ENCODE measurements around the gene SIRT2.
"Not testable (repeated sequence)": the region's sequence is repeated elsewhere in the genome, so short reads cannot be mapped to it uniquely, and the experiment has no call there.

SIRT2 gene

DNA sequence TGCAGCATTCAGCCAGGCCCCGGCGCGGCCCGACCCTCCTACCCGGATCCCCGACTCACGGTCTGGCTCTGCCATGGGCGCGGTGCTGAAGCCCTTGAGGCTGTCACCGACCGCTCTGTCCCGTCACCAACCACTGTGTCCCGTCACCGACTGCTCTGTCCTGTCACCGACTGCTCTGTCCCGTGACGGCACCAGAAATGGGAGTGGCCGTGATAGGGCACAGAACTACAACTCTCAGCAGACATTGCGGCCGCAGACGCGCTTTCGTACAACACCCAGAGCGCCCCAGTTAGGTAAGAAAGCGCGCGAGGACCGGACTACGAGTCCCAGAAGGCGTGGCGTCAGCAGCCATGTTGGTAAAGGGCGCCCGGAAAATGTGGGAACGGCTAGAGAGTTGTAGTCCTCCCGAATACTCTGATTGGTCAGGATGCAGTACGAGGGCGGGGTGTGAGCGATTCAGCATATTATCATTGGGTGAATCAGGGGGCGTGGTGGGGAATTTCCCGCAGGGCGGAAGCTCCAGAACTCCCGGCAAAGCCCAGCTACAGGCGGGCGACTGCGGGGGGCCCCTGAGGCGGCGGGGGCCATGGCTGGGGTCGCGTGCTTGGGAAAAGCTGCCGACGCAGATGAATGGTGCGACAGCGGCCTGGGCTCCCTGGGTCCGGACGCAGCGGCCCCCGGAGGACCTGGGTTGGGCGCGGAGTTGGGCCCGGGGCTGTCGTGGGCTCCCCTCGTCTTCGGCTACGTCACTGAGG, at the start of gene SIRT2, which contains the start of gene NFKBIB:
Gene SIRT2 (minus strand): TSS at position 172 of the 755 bp plus-strand sequence. CDS start 97 bp downstream, at position 75.
Gene NFKBIB (plus strand): TSS at position 523 of the 755 bp plus-strand sequence. CDS start 64 bp downstream, at position 587.
- peak; percentile 99 for DNase-seq (ENCODE audit: low read depth in 2 of 2)

DNA sequence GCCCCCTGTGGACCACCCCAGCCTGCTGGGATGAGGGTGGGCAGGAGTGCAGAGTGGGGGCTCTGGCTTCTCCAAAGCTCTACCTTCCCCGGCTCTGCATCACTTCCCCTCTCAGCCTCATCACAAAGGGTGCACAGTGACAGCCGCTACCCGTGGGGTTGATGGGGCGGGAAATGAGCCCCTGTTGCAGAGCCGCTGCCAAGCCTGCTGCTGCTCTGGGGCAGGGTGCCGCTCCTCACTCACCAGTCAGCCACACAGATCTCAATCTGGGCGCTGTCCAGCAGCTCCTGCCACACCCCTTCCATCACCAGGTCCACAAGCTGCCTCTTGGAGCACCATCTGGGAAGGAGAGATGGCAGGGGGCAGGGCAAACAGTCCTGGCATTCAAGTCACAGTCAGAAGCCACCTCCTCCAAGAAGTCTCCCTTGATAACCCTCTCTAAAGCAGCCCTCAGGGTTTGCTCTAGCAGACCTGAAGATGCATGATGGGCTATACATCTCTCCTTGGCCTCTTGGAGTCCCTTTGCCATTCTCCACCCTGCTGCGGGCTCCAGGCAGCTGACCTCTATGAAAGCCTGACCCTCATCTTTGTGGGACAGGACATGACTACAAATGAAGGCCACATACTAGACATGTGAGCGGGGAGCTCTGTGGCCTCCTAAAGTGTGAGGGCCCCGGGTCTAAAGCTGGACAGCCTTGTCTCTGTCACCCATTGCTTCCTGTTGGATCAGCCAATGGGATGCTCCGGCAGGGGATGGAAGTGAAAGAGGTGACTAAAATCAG, 47.0 kb upstream of the SIRT2 start:
- no peak for DNase-seq (ENCODE audit: low read depth in 2 of 2)

DNA sequence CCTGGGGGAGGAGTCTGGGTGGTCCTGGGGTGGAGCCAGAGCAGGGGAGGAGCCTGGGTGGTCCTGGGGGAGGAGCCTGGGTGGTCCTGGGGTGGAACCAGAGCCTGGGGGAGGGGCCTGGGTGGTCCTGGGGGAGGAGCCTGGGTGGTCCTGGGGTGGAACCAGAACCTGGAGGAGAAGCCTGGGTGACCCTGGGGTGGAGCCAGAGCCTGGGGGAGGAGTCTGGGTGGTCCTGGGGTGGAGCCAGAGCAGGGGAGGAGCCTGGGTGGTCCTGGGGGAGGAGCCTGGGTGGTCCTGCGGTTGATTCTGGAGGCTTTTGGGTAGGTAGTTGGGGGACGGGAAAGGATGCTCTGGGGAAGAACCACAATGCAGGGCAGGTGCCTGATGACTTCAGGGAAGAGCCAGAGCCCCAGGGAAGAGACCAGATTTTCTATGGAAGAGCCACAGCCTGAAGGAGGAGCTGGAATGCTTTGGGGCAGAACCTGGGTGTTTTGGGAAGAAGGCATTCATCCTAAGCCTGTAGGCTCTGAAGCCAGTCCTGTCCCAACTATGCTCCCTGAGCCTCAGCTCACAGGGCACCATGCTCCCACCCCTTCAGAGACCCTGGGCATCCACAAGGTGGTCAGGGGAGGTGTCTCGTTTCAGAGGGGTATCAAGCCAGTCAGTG, 46.3 kb upstream of the SIRT2 start:
- no peak for DNase-seq (ENCODE audit: low read depth in 2 of 2)

DNA sequence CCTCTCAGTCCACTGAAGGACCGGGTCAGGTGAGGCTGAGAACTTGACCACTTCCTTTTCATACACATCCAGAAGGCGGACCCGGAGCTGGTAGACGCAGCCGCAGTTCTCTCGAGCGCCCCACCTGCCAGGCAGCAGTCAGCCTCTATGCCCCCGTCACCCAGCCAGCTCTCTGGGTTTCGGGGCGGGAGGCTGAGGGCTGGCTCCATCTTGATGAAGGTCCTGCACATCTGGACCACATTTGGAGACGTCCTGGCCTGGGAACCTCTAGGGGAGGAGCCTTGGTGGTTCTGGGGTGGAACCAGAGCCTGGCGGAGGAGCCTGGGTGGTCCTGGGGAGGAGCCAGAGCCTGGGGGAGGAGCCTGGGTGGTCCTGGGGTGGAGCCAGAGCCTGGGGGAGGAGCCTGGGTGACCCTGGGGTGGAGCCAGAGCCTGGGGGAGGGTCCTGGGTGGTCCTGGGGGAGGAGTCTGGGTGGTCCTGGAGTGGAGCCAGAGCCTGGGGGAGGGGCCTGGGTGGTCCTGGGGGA, 45.6 kb upstream of the SIRT2 start:
- no peak for DNase-seq (ENCODE audit: low read depth in 2 of 2)

DNA sequence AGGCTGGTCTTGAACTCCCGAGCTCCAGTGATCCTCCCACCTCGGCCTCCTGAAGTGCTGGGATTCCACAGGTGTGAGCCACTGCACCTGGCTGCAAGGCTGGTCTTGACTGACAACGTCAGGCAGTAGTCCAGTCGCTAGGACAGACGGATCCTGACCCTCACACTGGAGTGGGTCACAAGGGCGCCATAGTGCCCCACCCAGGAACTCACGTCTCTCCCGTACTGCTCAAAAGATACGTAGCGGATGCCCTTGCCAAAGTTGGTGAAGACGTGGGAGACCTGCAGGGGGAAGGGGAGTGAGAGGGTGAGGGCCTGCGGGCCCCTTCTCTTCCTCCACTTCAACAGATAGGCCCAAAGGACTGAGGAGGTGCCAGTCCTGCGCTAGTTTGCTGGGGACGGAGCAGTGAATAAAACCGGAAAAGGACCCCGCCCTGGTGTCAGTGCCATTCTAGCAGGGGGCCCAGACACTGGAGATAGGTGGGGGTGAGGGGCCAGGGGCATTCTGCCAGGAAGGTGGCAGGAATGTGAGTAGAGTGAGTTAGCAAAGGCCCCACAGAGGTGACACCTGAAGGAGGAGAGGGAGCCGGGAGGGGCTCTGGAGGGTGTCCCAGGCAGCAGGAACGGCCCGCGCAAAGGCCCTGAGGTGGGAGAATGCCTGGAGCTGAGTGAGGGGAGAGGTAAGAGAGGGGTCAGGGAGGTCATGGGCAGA, 43.2 kb upstream of the SIRT2 start:
- DNase-seq (ENCODE audit: low read depth in 2 of 2): no peak

DNA sequence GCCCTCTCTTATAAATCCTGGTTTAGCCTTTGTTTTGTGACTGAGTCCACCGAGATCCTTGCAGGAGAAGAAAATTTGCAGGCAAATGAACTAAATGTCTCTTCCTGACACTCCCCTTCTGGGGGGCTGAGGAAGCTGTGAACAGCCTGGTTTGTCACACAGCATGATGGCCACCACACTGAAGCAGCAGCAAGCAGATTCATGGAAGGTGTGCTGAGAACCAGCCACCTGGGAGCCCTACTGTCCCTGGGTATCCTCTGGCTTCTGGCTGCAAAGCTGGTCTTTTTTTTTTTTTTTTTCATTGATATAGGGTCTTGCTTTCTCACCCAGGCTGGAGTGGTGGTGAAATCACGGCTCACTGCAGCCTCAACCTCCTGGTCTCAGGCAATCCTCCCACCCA, 42.6 kb upstream of the SIRT2 start:
- no peak for DNase-seq (ENCODE audit: low read depth in 2 of 2)

DNA sequence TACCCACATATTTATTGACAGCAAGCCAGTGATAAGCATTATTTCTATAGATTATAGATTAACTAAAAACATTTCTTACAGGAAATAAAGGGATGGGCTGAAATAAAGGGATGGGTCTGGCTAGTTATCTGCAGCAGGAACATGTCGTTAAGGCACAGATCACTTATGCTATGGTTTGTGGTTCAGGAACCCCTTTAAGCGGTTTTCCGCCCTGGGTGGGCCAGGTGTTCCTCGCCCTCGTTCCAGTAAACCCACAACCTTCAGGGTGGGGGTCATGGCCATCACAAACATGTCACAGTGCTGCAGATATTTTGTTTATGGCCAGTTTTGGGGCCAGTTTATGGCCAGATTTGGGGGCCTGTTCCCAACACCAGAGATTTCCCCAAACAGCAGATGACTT, 42.0 kb upstream of the SIRT2 start:
- not testable (repeated sequence) for DNase-seq (ENCODE audit: low read depth in 2 of 2)

DNA sequence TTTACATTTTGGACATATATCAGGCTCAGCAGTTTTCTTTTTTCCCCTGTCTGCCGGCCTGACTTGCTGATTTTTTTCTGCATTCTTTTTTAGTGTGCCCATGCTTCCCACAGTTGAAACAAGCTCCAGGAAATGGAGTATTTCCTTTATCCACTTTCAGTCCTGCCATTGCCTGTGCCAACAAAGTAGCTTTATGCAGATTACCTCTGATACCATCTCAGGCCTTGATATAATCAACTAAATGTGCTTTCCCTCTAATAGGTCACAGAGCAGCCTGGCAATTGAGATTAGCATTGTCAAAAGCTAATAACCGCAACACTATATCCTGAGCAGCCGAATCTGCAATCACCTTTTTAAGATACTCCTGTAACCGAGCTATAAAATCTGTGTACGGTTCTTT, 40.5 kb upstream of the SIRT2 start:
- DNase-seq (ENCODE audit: low read depth in 2 of 2): no peak

DNA sequence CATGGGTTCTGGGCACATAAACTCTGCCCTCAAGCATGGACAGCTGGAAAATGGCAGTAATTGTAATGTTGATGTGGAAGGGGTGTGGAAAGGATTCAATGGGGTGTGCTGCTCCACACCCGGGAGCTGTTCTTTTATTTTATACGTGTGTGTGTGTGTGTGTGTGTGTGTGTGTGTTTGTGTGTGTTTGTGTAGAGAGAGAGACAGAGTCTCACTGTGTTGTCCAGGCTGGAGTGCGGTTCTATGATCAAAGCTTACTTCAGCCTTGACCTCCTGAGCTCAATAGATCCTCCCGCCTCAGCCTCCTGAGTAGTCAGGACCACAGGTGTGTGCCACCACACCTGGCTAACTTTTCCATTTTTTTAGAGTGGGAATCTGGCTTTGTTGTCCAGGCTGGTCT, 34.1 kb upstream of the SIRT2 start:
- no peak for DNase-seq (ENCODE audit: low read depth in 2 of 2)

DNA sequence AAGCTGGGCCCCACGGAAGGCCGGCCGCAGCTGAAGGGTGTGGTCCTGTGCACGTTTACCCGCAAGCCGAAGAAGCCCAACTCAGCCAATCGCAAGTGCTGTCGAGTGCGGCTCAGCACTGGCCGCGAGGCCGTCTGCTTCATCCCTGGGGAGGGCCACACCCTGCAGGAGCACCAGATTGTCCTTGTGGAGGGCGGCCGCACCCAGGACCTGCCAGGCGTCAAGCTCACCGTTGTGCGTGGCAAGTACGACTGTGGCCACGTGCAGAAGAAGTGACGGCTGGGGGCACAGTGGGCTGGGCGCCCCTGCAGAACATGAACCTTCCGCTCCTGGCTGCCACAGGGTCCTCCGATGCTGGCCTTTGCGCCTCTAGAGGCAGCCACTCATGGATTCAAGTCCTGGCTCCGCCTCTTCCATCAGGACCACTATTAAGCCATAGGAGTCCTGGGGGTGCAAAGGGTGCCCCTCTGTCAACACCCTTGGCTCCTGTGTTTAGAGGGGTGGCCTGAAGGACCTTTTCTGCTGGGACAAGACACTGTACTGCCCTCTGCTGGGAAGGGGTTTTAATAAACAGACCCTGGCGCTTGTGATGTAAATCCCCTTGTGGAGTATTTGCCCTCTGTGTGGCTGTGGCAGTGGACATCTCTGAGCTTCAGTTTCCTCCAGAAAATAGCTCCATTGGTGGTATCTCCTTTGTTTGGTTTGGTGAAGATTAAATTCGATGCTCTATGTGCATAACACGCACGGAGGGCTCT, 33.2 kb upstream of the SIRT2 start:
- no peak for DNase-seq (ENCODE audit: low read depth in 2 of 2)

DNA sequence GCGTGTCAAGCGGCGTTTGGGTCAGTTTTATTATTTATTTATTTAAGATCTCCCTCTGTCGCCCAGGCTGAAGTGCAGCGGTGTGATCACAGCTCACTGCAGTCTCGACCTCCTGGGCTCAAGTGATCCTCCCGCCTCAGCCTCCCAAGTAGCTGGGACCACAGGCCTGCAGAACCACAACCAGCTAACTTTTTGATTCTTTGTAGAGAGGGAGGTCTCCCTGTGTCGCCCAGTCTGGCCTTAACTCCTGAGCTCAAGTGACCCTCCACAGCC, 32.0 kb upstream of the SIRT2 start:
- no peak for DNase-seq (ENCODE audit: low read depth in 2 of 2)

DNA sequence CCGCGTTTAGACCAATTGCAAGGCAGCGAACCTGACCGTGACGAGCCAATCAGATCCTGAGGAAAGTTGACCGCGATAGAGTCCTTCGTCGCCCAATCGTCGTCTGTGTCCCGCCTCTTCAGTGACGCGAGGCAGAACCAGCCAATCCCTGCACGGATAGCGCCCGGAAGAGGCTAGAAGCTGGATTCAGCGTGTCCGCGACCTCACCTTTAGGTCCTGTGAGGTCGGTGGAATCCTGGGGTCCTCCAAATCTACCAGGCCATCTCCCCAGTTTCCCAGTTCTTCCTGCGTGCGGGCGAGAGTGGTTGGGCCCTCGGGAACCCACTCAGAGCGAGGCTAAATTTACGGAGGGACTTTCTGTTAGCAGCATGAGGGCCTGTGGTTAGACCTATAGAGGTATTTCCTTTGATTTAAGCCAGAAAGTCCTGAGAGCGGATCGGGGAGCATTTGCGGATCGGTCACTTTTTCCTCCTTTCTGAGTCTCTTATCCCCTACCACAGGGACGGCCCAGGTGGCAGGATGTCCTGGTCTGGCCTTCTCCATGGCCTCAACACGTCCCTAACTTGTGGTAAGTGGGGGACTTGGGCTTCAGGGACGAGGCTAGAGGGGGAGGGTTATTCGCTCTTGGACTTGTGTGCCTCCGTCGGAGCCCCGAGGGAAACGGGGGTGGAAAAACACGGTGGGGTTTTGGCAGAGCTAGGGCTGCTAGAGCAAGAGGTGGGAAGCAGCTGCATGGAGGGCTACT, 31.5 kb upstream of the SIRT2 start, which contains the start of gene MRPS12:
Gene MRPS12 (plus strand): TSS at position 169 of the 745 bp plus-strand sequence. CDS start 351 bp downstream, at position 520.
- DNase-seq (ENCODE audit: low read depth in 2 of 2): peak; percentile 96

DNA sequence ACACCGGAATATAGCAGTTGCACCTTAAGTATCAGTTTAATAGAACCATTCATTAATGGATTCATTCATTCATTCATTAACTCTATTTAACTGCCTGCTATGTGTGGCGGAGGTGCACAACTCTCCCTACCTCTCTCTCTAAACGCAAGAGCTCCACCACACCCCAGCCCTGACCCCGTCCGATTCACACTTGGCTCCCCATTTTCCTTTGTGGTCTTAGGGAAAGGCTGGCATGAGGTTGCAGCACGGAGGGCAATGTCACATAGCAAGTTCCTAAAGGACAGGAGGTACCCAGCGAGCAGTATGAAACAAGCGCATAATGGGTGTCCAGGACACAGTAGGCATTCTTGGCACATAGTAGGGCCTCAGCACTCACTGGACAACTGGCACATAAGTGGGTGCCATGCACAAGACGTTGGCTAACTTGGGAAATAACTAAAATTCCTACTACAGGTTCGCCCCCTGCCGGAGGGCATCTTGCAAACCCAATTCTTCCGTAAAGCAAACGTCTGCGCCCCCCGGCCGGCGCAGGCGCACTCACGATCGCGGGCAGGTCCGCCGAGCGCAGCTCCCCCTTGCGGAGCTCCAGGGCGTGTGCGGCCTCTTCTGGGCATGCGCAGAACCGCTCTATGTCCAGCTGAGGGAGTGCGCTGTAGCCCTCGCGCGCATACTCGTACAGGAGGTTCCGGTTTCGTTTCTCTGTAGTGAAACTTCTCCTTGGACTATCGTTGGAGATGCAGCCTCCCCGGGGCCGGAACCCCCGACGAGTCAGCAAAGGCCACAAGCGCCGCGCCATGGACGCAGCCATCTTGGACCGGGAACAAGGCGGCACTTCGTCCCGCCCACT, 30.7 kb upstream of the SIRT2 start, which contains the start of gene SARS2:
Gene SARS2 (minus strand): TSS at position 835 of the 847 bp plus-strand sequence. CDS start 27 bp downstream, at position 808.
- DNase-seq (ENCODE audit: low read depth in 2 of 2): peak; percentile 82 to 85

DNA sequence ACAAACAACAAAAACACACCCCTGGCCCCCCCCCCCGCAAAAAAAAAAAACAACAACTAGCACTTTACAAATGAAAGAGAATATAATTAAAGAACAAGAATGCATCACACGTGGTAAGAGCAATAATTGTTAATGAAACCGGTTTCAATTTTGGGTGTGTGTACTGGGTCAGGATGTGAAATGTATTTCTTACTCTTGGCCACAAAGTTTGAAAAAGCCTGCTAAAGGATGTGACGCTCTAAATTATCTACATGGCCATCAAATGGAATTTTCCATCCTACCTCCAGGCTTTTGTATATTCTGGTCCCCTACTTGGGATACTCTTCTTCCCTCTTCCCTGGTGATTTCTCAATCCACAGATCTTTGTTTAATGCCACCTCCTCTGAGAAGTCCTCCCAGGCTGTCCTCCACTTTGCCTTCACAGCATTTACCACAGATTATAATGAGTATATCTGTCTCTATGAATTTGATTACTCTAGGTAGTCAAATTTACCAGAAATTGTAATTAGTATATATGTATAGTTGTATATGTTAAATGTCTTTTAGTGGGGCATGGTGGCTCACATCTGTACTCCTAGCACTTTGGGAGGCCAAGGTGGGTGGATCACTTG, 29.1 kb upstream of the SIRT2 start:
- DNase-seq (ENCODE audit: low read depth in 2 of 2): no peak

DNA sequence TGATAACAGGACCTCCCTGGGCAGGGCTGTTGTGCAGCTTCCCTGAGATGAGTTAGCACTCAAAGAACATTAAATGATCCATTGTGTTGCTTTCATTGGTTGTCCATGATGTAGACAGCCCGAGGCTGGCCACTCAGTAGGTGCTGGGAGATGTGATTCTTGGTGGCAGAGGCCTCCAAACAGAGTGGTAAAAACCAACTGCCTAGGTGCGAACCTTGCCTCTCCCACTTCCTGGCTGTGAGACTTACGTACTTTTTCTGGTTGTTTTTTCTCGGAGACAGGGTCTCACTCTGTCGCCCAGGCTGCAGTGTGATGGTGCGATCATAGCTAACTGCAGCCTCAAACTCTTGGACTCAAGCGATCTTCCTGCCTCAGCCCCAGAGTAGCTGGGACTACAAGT, 25.0 kb upstream of the SIRT2 start:
- DNase-seq (ENCODE audit: low read depth in 2 of 2): no peak

DNA sequence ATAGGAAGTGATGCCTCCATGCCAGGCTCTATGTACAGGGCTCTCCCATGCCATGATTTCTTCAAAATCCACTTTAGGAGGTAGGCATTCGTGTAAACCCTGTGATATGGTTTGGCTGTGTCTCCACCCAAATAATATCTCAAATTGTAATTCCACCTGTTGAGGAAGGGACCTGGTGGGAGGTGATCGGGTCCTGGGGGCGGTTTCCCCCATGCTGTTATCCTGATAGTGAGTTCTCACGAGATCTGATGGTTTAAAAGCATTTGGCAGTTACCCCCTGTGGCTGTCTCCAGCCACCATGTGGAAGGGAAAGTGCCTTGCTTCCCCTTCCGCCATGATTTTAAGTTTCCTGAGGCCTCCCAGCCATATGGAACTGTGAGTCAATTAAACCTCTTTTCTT, 23.1 kb upstream of the SIRT2 start:
- DNase-seq (ENCODE audit: low read depth in 2 of 2): no peak

DNA sequence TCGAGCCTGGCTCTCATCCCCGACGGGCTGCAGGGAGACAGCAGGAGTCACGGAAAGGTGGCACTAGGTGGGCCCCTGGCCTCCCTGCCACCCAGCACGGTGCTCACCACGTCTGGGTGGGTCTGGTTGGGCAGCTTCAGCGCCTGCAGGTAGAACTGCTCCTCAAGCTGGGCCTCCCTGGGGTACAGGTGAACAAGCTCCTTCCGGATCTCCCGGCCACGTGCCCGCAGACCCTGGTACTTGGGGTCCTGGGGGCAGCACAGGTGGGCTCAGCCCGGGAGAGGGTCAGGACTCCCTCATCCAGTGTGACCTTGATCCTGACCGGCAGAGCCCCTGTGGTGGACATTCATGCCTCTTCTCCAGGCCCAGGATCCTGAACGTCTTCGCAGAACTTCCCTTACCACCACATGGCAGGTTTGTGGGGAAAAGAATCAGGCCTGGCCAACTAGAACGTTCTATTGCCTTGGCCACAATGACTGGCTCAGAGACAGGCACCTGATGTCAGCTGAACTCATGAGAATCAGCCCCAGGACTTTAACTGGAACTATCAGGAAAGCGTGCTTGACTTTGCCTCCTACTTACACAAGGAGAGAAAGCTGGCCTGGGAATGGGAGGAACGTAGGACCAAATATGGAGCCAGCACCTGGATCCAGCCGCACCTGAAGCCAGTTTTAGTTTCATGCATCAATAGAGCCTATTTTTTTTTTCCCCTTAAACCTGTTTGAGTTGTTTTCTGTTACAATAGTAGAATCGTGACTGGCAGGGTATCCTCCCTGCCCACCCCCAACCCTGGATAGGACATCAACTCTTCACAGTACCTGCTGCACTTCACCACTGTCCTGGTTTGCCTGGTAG, 22.2 kb upstream of the SIRT2 start:
- no peak for DNase-seq (ENCODE audit: low read depth in 2 of 2)
